ENCODE results near the gene EVI2B.
"Not testable (repeated sequence)": the region's sequence is repeated elsewhere in the genome, so short reads cannot be mapped to it uniquely, and the experiment has no call there.

The EVI2B gene

GRCh38 chr17:31269036-31269577, 44.7 kb downstream of the EVI2B start:
- no peak for DNase-seq

DNA sequence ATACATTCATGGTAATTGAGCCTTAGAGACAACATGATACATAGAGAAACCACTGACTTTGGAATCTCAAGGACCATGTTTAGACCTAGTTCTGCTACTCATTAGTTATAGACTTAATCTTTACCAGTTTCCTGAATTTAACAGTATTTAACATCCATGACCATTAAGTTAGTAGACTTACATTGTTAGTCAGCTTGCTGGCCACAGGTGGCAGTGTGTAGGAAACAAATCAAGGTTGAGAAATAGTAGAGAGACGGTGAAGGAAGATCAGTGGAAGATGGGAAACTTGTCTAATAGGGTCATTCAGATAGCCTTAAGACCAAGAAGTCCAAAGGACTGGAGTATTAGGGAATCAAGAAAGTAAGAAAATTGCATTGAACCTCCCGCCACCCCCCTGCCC, 47.8 kb downstream of the EVI2B start:
- DNase-seq: peak; percentile 30

DNA sequence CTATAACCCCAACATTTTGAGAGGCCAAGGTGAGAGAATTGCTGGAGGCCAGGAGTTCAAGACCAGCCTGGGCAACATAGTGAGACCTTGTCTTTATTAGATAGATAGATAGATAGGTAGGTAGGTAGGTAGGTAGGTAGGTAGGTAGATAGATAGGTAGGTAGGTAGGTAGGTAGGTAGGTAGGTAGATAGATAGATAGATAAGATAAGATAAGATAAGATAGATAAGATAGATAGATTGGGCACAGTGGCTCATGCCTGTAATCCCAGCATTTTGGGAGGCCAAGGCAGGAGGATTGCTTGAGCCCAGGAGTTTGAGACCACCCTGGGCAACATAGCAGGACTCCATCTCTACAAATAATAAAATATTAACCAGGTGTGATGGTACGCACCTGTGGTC, 50.9 kb downstream of the EVI2B start:
- not testable (repeated sequence) for DNase-seq

GRCh38 chr17:31261601-31262000, 52.3 kb downstream of the EVI2B start:
- DNase-seq: no peak

- DNase-seq: no peak
These were observed 53.7 kb downstream of the EVI2B start for GRCh38 chr17:31260151-31260550.

DNA sequence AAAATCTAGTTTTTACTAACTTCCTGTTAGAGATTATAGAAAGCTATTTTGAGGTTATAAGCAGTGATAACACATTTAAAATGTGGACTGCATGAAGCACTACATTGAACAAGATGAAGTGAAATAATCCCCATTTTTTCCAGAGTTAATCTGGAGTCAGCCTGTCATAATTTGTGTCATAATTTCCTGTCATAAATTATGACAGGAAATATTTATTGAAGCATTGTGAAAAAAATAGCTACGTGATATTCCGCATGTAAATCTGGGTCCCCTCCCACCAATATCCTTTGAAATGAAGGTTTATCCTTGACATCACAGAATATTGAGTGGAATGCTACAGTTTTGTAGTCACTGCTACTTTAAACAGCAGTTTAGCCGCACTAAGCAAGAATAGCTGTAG, 56.9 kb downstream of the EVI2B start:
- DNase-seq: no peak

DNA sequence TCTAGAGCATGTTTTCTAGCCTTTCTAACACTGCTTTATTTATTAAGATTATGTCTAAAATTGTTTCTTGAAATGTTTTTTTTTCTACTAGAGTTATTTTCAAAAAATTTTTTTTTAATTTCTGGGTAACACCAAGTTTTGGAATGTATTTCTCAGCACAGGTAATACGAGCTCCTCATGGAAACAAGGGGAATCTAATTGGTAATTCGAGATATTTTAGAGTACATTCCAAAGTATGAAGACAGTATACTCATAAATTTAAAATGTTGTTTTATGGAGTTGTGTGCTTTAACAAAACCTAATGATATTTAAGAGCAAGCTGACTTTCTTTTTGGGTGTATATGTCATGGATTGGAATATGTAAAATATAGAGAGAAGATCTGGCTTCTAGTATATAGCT, 59.2 kb downstream of the EVI2B start:
- no peak for DNase-seq

Measured in CD4-positive, alpha-beta T cell treated with Interleukin-4 for 4 hours (primary cell).